ENCODE measurements around the gene BUD13.
"Not testable (repeated sequence)": the region's sequence is repeated elsewhere in the genome, so short reads cannot be mapped to it uniquely, and the experiment has no call there.

BUD13 gene

GRCh38 chr11:116772443-116773202 lies at the start of gene BUD13:
BUD13 (minus strand) TSS chr11:116772987; CDS start chr11:116772964, 23 bp downstream.
- DNase-seq, result peak; percentile 86

GRCh38 chr11:116822575-116822974 lies 49.8 kb upstream of the BUD13 start:
- no peak for DNase-seq

- no peak for DNase-seq
Measured at GRCh38 chr11:116821050-116821918, 48.5 kb upstream of the BUD13 start.

- no peak for DNase-seq
Measured at GRCh38 chr11:116819049-116819448, 46.3 kb upstream of the BUD13 start.

GRCh38 chr11:116814502-116814901 lies 41.7 kb upstream of the BUD13 start:
- no peak for DNase-seq

GRCh38 chr11:116813781-116814471 lies 41.1 kb upstream of the BUD13 start:
- DNase-seq, result no peak

- no peak for DNase-seq
Measured at GRCh38 chr11:116813170-116813569, 40.4 kb upstream of the BUD13 start.

- DNase-seq, result no peak
Measured at GRCh38 chr11:116812109-116812508, 39.3 kb upstream of the BUD13 start.

- DNase-seq, result no peak
Measured at GRCh38 chr11:116811194-116811593, 38.4 kb upstream of the BUD13 start.

- DNase-seq, result no peak
Measured at GRCh38 chr11:116808262-116809175, 35.7 kb upstream of the BUD13 start.

GRCh38 chr11:116807601-116808261 lies 34.9 kb upstream of the BUD13 start:
- DNase-seq, result no peak

GRCh38 chr11:116804001-116804400 lies 31.2 kb upstream of the BUD13 start:
- DNase-seq, result no peak

GRCh38 chr11:116801662-116802061 lies 28.9 kb upstream of the BUD13 start:
- not testable (repeated sequence) for DNase-seq

GRCh38 chr11:116800610-116801009 lies 27.8 kb upstream of the BUD13 start:
- no peak for DNase-seq

GRCh38 chr11:116798368-116798767 lies 25.6 kb upstream of the BUD13 start:
- DNase-seq, result no peak

- DNase-seq, result no peak
Measured at GRCh38 chr11:116797816-116798215, 25.0 kb upstream of the BUD13 start.

- no peak for DNase-seq
Measured at GRCh38 chr11:116796548-116796947, 23.8 kb upstream of the BUD13 start.

- DNase-seq, result no peak
Measured at GRCh38 chr11:116794851-116795250, 22.1 kb upstream of the BUD13 start.

- no peak for DNase-seq
Measured at GRCh38 chr11:116793772-116794097, 20.9 kb upstream of the BUD13 start.

- DNase-seq, result no peak
Measured at GRCh38 chr11:116792869-116793771, 20.3 kb upstream of the BUD13 start.
